Liver (tissue), 9 donors: Measurements from ENCODE around the gene CD27. TPM values are rescaled to one million over a fixed set of nuclear protein-coding genes. Genes with fewer than 3 reads are reported as not detected.

Experiments
- DNase-seq: peaks from one replicate; pipeline ENCODE4 v3.0.0-alpha.2; 2017; ENCODE audit warnings: low spot score
- H3K27ac ChIP-seq, 2 donors: one replicate each; pipeline ENCODE4 v1.7.0; 2013; ENCODE audit warnings: inconsistent platforms in 2 of 2, low read length in 2 of 2, control low read depth in 1 of 2, low read depth in 1 of 2, mild to moderate bottlenecking in 1 of 2
- H3K27me3 ChIP-seq, 4 donors: one replicate each; pipeline versions ENCODE4 v1.6.1 to v1.7.0; 2013; ENCODE audit warnings: low read length in 3 of 4, inconsistent platforms in 1 of 4, mild to moderate bottlenecking in 1 of 4, moderate library complexity in 1 of 4; ENCODE audit not compliant: control insufficient read depth in 4 of 4, insufficient read depth in 4 of 4
- H3K36me3 ChIP-seq, 4 donors: one replicate each; pipeline versions ENCODE4 v1.6.1 to v1.7.0; 2013; ENCODE audit warnings: low read length in 3 of 4, mild to moderate bottlenecking in 3 of 4, low read depth in 1 of 4, moderate library complexity in 1 of 4; ENCODE audit not compliant: control insufficient read depth in 4 of 4, insufficient read depth in 3 of 4
- H3K4me1 ChIP-seq, 4 donors: one replicate each; pipeline versions ENCODE4 v1.6.1 to v1.7.0; 2013; ENCODE audit warnings: low read length in 3 of 4, mild to moderate bottlenecking in 3 of 4, moderate library complexity in 1 of 4; ENCODE audit not compliant: control insufficient read depth in 4 of 4, insufficient read depth in 4 of 4
- H3K4me3 ChIP-seq, 3 donors: one replicate each; pipeline versions ENCODE4 v1.6.1 to v1.7.0; 2013; ENCODE audit warnings: low read length in 3 of 3, control low read depth in 1 of 3, low read depth in 1 of 3, mild to moderate bottlenecking in 1 of 3
- H3K9ac ChIP-seq, 2 donors: one replicate each; pipeline ENCODE4 v1.7.0; 2013; ENCODE audit warnings: low read length in 2 of 2, mild to moderate bottlenecking in 2 of 2, moderate library complexity in 2 of 2, control low read depth in 1 of 2, low read depth in 1 of 2
- H3K9me3 ChIP-seq, 4 donors: one replicate each; pipeline versions ENCODE4 v1.6.1 to v1.7.0; 2013; ENCODE audit warnings: low read length in 3 of 4; ENCODE audit not compliant: control insufficient read depth in 4 of 4
- CTCF ChIP-seq: fragments of 150-350 bp; IDR thresholded peaks from 2 replicates; pipeline ENCODE4 v1.5.1; 2017; ENCODE audit warnings: improper control_type of control experiment, low read depth, low read length; ENCODE audit not compliant: missing input control
- EGR1 ChIP-seq, 2 donors: IDR thresholded peaks; 2 replicates each; pipeline ENCODE4 v1.6.1; 2016 to 2018; ENCODE audit warnings: antibody characterized with exemption in 2 of 2, low read depth in 2 of 2
- FOXA1 ChIP-seq: IDR thresholded peaks from 2 replicates; pipeline ENCODE4 v1.6.1; 2016; ENCODE audit warnings: antibody characterized with exemption
- FOXA2 ChIP-seq: IDR thresholded peaks from 2 replicates; pipeline ENCODE4 v1.6.1; 2016; ENCODE audit warnings: antibody characterized with exemption
- HNF4A ChIP-seq, 2 donors: conservative IDR thresholded peaks; 2 replicates each; pipeline ENCODE4 v1.6.1; 2016; ENCODE audit warnings: antibody characterized with exemption in 2 of 2, mild to moderate bottlenecking in 2 of 2
- HNF4G ChIP-seq: IDR thresholded peaks from 2 replicates; pipeline ENCODE4 v1.6.1; 2016; ENCODE audit warnings: antibody characterized with exemption
- JUND ChIP-seq, 2 donors: IDR thresholded peaks; 2 replicates each; pipeline ENCODE4 v1.6.1; 2016; ENCODE audit warnings: antibody characterized with exemption in 2 of 2
- NR2F2 ChIP-seq: IDR thresholded peaks from 2 replicates; pipeline ENCODE4 v1.6.1; 2016; ENCODE audit warnings: antibody characterized with exemption
- RAD21 ChIP-seq, 2 donors: IDR thresholded peaks; 2 replicates each; pipeline ENCODE4 v1.6.1; 2016; ENCODE audit warnings: antibody characterized with exemption in 2 of 2, mild to moderate bottlenecking in 2 of 2
- REST ChIP-seq: IDR thresholded peaks from 2 replicates; pipeline ENCODE4 v1.6.1; 2016; ENCODE audit warnings: antibody characterized with exemption, mild to moderate bottlenecking
- SP1 ChIP-seq: IDR thresholded peaks from 2 replicates; pipeline ENCODE4 v1.6.1; 2018; ENCODE audit warnings: antibody characterized with exemption, mild to moderate bottlenecking
- TAF1 ChIP-seq: conservative IDR thresholded peaks from 2 replicates; pipeline ENCODE4 v1.6.1; 2016; ENCODE audit warnings: antibody characterized with exemption, mild to moderate bottlenecking
- YY1 ChIP-seq: IDR thresholded peaks from 2 replicates; pipeline ENCODE4 v1.6.1; 2016; ENCODE audit warnings: antibody characterized with exemption, mild to moderate bottlenecking
- ZBTB33 ChIP-seq: IDR thresholded peaks from 2 replicates; pipeline ENCODE4 v1.6.1; 2016; ENCODE audit warnings: antibody characterized with exemption
- WGBS: extraction: QIAGEN DNeasy Blood & Tissue Kit; methylation state at CpG from one replicate; pipeline ENCODE4 v1.1.7; 2013; 5-methylcytosine and 5-hydroxymethylcytosine counted together
- polyA plus RNA-seq, 2 donors: library from polyadenylated mRNA; stranded (reverse) in 1 of 2; unstranded in 1 of 2; fragments of 200-250 nt in 1 of 2; fragments of >200 nt in 1 of 2; fragmentation: Nextera tagmentation in 1 of 2; extraction: Ambion mirVana in 1 of 2; gene quantifications; one replicate each; pipeline versions ENCODE4 v1.2.1 to v1.2.3, GENCODE V29; 2013 to 2015
- total RNA-seq, 2 donors: library from RNA; depleted of rRNA; stranded (reverse); fragments of >200 nt; gene quantifications; one replicate each; pipeline ENCODE4 v1.2.3, GENCODE V29; 2014
- TF ChIP-seq, protein P1 (sequence below): IDR thresholded peaks from 2 replicates; pipeline ENCODE4 v1.6.1; 2016; ENCODE audit warnings: antibody characterized with exemption
- donor health status: healthy.
- donor health status: healthy.
- donor health status: healthy.
- donor health status: healthy.
- donor health status: healthy.

Gene CD27
- total and polyA plus RNA-seq, 4 donors = 0.28 to 2.5 (median 0.62) TPM

DNA sequence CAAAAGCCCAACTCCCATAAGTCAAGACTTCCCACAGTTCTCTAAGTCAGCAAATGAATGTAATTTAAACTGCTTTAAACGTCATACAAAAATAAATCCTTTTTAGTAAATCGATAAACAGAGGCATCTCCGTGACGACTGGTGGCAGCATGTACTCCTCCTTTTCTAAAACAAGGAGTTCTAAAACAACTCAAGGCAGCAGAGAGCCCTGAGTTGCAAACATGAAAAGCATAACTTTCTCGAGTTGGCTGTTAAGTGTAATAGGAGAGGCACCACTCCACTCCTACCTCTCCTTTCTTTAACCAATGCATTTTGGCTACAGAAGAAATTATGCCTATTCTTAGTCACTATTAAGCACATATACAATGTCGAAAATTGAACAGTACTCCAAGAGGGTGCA lies 38.8 kb upstream of the CD27 start (continued):
- TF ChIP-seq CTCF = no peak
- TF ChIP-seq, protein P1, sequence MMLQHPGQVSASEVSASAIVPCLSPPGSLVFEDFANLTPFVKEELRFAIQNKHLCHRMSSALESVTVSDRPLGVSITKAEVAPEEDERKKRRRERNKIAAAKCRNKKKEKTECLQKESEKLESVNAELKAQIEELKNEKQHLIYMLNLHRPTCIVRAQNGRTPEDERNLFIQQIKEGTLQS = no peak
- no peak for TF ChIP-seq HNF4A (conservative IDR thresholded peaks at IDR 0.05)

DNA sequence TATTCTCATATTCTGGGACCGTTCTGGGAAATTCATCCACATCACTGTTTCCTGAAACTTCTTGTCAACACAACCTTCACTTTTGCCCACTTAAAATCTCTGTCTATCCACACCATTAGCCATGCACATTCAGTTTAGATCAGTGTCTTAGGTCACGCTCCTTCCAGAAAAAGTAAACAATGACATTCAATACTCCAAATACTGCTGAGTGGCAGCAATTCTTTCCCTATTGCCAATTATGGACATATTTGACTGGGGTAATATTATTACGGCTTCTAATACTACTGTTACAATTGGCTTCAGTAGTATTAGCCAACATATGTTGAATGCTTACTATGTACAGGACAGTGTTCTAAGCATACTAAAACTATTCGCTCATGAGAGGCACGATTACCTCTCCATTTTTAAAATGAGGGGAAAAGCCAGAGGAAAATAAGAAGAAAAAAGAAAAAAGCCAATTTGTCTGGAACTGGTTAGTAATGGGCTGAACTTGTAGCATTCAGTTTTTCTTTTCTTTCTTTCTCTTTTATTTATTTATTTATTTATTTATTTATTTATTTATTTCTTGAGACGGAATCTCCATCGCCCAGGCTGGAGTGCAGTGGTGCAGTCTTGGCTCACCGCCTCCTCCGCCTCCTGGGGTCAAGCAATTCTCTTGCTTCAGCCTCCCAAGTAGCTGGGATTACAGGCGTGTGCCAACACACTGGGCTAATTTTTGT lies 37.4 kb upstream of the CD27 start:
- Histone ChIP-seq H3K36me3 (no peaks in the 10 kb centered on the region), H3K9me3 (no peaks in the 10 kb centered on the region), H3K4me1 (no peaks in the 10 kb centered on the region), H3K9ac (no peak overlapping the region), H3K4me3 (no peak overlapping the region), H3K27ac (no peak overlapping the region), H3K27me3 (no peaks in the 10 kb centered on the region)
- 96% methylated on average over 10 of the region's 10 CpGs for WGBS
- no peak for DNase-seq
- TF ChIP-seq, protein P1 = no peak
- TF ChIP-seq JUND (IDR thresholded peaks at IDR 0.05) = no peak
- no peak for TF ChIP-seq FOXA1
- no peak for TF ChIP-seq TAF1
- TF ChIP-seq YY1 = no peak
- TF ChIP-seq REST = no peak
- TF ChIP-seq RAD21 (IDR thresholded peaks at IDR 0.05) = no peak
- TF ChIP-seq CTCF = no peak
- no peak for TF ChIP-seq SP1

- H3K27ac ChIP-seq = no peak overlapping the region
- H3K36me3 ChIP-seq = peaks cover 0 to 7% (median under 1%) of the 10 kb centered on the region in 4 donors
- no peak overlapping the region for H3K4me3 ChIP-seq
- no peaks in the 10 kb centered on the region for H3K9me3 ChIP-seq
- no peaks in the 10 kb centered on the region for H3K4me1 ChIP-seq
- 85% methylated on average over 3 of the region's 3 CpGs for WGBS
- DNase-seq = no peak
- H3K9ac ChIP-seq = no peak overlapping the region
- H3K27me3 ChIP-seq = no peaks in the 10 kb centered on the region
- no peak for TF ChIP-seq RAD21 (IDR thresholded peaks at IDR 0.05)
- TF ChIP-seq, protein P1 = no peak
- TF ChIP-seq FOXA2 = no peak
- no peak for TF ChIP-seq FOXA1
- TF ChIP-seq HNF4A (conservative IDR thresholded peaks at IDR 0.05) = no peak
- TF ChIP-seq CTCF = no peak
- no peak for TF ChIP-seq HNF4G
- TF ChIP-seq JUND (IDR thresholded peaks at IDR 0.05) = no peak
- TF ChIP-seq ZBTB33 = no peak
- TF ChIP-seq EGR1 (IDR thresholded peaks at IDR 0.05; ENCODE audit: low read depth in 2 of 2) = no peak
- no peak for TF ChIP-seq NR2F2
Observed at GRCh38 chr12:6416596-6416995, 28.2 kb upstream of the CD27 start.
